Nephron progenitor cell (in vitro differentiated cells): Measurements from ENCODE around the gene KITLG.
A peak's percentile ranks its signal among the peaks of the same experiment; 100 is the strongest.

Experiments used
- DNase-seq: peaks from one replicate; pipeline ENCODE4 v3.0.0; 2021
- H3K27ac Mint-ChIP-seq: 2 replicates; pipeline ENCODE4 v1.8.0; 2021; ENCODE audit warnings: mild to moderate bottlenecking, moderate library complexity, mixed read lengths
- H3K27me3 Mint-ChIP-seq: 2 replicates; pipeline ENCODE4 v1.8.0; 2021; ENCODE audit warnings: mild to moderate bottlenecking, low read depth, mixed read lengths; ENCODE audit not compliant: poor library complexity
- H3K36me3 Mint-ChIP-seq: 2 replicates; pipeline ENCODE4 v1.8.0; 2021; ENCODE audit warnings: low read depth, mixed read lengths
- H3K4me1 Mint-ChIP-seq: 2 replicates; pipeline ENCODE4 v1.8.0; 2021; ENCODE audit warnings: mixed read lengths
- H3K4me3 Mint-ChIP-seq: 2 replicates; pipeline ENCODE4 v1.8.0; 2021; ENCODE audit warnings: mild to moderate bottlenecking, moderate library complexity, mixed read lengths
- H3K9me3 Mint-ChIP-seq: 2 replicates; pipeline ENCODE4 v1.8.0; 2021; ENCODE audit warnings: mild to moderate bottlenecking, moderate library complexity, mixed read lengths
- TF ChIP-seq, protein P1 (sequence below): fragments of 200-600 bp; sonication (generic); IDR thresholded peaks from 2 replicates; pipeline ENCODE4 v1.5.0; 2021; ENCODE audit warnings: antibody characterized with exemption

Gene KITLG

DNA sequence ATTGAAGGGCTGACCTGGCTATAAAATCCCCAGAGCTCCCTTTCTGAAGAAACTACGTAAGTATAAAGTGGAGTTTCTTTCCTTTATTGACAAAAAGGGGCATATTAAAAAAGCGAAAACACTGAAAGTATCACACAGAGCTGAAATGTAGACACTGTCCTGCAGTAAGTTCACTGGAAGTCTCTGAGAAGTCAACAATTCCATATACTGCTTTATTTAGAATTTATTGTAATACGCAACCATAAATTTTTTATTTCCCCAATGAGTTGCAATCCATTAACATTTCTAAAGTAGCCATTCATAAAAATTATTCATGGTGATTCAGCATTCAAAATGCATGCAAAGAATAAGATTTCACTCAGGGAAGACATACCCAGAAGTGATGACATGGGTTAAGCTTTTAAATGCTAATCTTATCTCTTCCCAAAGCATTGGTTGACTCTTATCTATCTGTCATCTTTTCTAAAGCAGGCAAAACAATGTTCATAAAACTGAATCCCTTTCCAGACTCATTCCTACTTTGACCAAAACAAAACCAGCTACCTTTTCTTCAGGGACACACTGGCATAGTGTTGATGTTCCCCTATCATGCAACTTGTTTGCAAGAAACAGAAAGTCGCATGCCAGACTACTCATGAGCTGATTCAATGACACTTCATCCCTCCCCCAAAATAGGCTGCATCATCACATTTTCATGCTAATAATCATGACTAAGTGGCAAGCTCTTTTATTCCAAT is 17.3 kb downstream of the KITLG start:
- Mint-ChIP-seq H3K27me3 (peaks cover 3% of the 10 kb centered on the region), H3K27ac (no peak overlapping the region), H3K9me3 (no peaks in the 10 kb centered on the region), H3K4me1 (peaks cover 25% of the 10 kb centered on the region), H3K4me3 (no peak overlapping the region), H3K36me3 (no peaks in the 10 kb centered on the region)
- no peak for DNase-seq
- TF ChIP-seq, protein P1, sequence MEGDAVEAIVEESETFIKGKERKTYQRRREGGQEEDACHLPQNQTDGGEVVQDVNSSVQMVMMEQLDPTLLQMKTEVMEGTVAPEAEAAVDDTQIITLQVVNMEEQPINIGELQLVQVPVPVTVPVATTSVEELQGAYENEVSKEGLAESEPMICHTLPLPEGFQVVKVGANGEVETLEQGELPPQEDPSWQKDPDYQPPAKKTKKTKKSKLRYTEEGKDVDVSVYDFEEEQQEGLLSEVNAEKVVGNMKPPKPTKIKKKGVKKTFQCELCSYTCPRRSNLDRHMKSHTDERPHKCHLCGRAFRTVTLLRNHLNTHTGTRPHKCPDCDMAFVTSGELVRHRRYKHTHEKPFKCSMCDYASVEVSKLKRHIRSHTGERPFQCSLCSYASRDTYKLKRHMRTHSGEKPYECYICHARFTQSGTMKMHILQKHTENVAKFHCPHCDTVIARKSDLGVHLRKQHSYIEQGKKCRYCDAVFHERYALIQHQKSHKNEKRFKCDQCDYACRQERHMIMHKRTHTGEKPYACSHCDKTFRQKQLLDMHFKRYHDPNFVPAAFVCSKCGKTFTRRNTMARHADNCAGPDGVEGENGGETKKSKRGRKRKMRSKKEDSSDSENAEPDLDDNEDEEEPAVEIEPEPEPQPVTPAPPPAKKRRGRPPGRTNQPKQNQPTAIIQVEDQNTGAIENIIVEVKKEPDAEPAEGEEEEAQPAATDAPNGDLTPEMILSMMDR, result no peak

DNA sequence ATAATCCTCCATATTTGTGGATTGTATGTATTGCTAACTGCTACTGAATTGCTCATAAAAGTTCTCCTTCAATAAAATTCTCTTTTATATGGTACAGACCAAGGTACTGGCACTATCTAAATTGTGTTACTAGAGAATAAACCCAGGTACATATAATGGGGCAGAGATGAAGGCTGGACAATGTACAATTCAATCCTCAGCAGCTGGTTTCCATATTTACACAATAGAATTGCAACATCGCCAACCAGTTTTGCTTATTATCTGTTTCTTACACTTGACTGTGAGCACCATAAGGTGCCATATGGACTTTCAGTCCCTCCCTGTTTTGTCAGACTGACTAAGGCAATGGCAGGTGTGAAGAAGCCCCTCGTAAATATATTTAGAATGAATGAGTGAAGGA is 18.1 kb downstream of the KITLG start:
- no peak overlapping the region for H3K27ac Mint-ChIP-seq
- no peak overlapping the region for H3K4me3 Mint-ChIP-seq
- no peak for DNase-seq
- H3K4me1 Mint-ChIP-seq, result peaks cover 30% of the 10 kb centered on the region
- no peaks in the 10 kb centered on the region for H3K9me3 Mint-ChIP-seq
- H3K36me3 Mint-ChIP-seq, result no peaks in the 10 kb centered on the region
- TF ChIP-seq, protein P1, result no peak
- H3K27me3 Mint-ChIP-seq, result peaks cover 3% of the 10 kb centered on the region

DNA sequence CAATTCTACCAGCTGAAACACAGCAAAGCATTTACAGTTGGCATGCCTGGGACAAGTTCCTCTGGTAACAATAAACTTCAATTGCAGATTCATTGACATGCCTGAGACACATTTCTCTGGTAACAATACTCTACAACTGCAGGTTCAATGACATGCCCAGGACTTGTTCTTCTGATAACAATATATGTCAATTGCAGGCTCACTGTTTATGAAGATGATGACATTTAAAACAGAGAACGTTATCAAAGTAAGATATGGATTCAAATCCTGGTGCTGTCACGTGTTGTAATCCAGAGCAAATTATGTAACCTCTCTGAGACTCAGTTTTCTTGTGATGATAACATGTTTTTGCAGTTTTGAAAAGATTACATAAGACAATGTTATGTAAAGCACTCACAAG is 20.5 kb downstream of the KITLG start:
- H3K36me3 Mint-ChIP-seq, result no peaks in the 10 kb centered on the region
- H3K4me1 Mint-ChIP-seq, result peaks cover 50% of the 10 kb centered on the region
- H3K27me3 Mint-ChIP-seq, result peaks cover 3% of the 10 kb centered on the region
- H3K9me3 Mint-ChIP-seq, result no peaks in the 10 kb centered on the region
- TF ChIP-seq, protein P1, result no peak
- no peak overlapping the region for H3K4me3 Mint-ChIP-seq
- no peak overlapping the region for H3K27ac Mint-ChIP-seq
- DNase-seq, result no peak

DNA sequence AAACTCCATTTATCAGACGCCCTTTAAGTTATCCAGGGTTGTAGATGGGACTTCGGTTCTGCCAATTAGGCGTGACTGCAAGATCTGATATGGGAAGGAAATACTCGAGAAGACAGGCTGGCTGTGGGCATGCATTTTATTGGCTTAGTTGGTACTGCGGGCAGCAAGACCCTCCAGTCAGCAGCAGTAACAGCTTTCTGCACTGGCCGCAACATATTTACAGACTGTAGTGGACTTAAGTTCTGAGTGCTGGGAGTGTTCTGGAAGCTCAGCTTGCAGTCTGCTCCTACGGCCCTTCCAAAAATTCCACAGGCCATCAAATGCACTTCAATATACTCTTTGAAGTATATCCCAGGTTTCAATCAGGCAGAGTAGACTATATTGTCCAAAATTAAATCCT is 21.1 kb downstream of the KITLG start:
- DNase-seq, result no peak
- H3K4me3 Mint-ChIP-seq, result no peak overlapping the region
- peaks cover 3% of the 10 kb centered on the region for H3K27me3 Mint-ChIP-seq
- peaks cover 48% of the 10 kb centered on the region for H3K4me1 Mint-ChIP-seq
- H3K9me3 Mint-ChIP-seq, result no peaks in the 10 kb centered on the region
- TF ChIP-seq, protein P1, result no peak
- no peaks in the 10 kb centered on the region for H3K36me3 Mint-ChIP-seq
- no peak overlapping the region for H3K27ac Mint-ChIP-seq

DNA sequence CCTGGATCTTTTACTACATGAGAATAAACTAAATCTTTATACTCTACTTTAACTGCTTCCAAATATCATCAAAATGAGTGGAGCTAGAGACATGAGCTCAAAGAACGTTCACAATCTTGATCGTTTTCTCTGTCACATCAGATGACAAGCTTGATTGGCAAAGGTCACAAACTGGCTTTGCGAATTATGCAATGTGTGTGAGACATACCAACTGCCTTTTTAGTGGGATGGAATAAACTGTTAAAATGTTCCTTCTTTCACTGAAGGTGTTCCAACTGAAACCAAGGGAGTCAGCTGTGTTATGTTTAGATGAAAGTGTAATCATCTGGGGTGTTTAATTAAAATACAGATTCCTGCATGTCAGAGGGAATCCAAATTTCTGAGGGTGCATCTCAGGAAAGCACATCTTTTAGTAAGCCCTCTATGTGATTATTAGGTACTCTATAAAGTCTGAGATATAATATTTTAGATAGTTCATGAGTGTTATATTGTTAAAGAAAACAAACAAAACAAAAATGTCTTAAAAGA is 21.9 kb downstream of the KITLG start:
- H3K4me1 Mint-ChIP-seq, result peaks cover 52% of the 10 kb centered on the region
- H3K27me3 Mint-ChIP-seq, result no peaks in the 10 kb centered on the region
- H3K4me3 Mint-ChIP-seq, result no peak overlapping the region
- H3K9me3 Mint-ChIP-seq, result no peaks in the 10 kb centered on the region
- TF ChIP-seq, protein P1, result no peak
- no peak for DNase-seq
- H3K36me3 Mint-ChIP-seq, result no peaks in the 10 kb centered on the region
- H3K27ac Mint-ChIP-seq, result no peak overlapping the region

DNA sequence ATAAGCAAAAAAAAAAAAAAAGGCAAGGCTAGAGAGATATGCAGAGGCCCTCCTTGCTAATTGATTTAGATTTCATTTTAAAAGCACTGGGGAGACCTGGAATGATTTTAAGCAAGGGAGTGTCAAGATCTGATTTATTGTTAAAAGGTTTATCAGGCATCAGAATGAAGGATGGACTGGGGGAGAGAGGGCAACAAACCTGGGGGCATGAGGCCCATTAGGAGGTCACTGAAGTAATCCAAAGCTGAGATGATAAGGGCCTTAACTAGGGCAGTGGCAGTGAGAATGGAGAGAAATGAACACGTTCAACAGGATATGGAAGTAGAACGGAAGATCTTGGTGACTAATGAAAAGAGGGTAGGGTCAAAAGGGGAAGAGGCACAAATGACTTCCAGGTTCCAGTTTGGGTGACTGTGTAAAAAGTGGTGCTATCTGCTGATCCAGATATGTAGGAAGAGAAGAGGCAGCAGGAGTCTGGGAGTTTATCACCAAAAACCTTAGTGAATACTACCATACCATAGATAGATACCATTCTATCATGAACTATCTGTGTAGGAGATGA is 24.0 kb downstream of the KITLG start:
- peaks cover 56% of the 10 kb centered on the region for H3K4me1 Mint-ChIP-seq
- H3K9me3 Mint-ChIP-seq, result no peaks in the 10 kb centered on the region
- peaks cover 4% of the 10 kb centered on the region for H3K27me3 Mint-ChIP-seq
- peak overlapping the region; percentile 40 for H3K27ac Mint-ChIP-seq
- TF ChIP-seq, protein P1, result no peak
- no peaks in the 10 kb centered on the region for H3K36me3 Mint-ChIP-seq
- no peak overlapping the region for H3K4me3 Mint-ChIP-seq
- no peak for DNase-seq
